GM13977 (cell line): Measurements from ENCODE around the gene GORASP2.

Experiments used
- DNase-seq: peaks from one replicate; pipeline ENCODE4 v3.0.0; 2012; ENCODE audit warnings: low spot score
- CTCF ChIP-seq: IDR thresholded peaks from 2 replicates; pipeline ENCODE4 v1.5.1; 2012; ENCODE audit warnings: mild to moderate bottlenecking, control low read depth; ENCODE audit not compliant: insufficient read depth; ENCODE audit errors: extremely low read depth, missing control alignments
- in situ Hi-C: fragments of 300-500 bp; cut with MboI; formaldehyde crosslinking; loops from one replicate; pipeline ENCODE4 v1.12.0; 2022; ENCODE audit warnings: low sequenced_read_pairs, low pct_unique_long_range_greater_than_20kb, mixed read lengths, inconsistent platforms; ENCODE audit not compliant: unreplicated experiment

Gene GORASP2

GRCh38 chr2:170991398-170992182 lies 62.5 kb downstream of the GORASP2 start:
- in situ Hi-C loops: loop anchor here (25.0 kb wide), 1 partner anchor 446 kb away; the partner anchor contains the start of genes DCAF17 and METTL8
- DNase-seq: no peak
- peak; percentile 22 for TF ChIP-seq CTCF

GRCh38 chr2:170996316-170996715 lies 67.3 kb downstream of the GORASP2 start:
- no peak for DNase-seq
- TF ChIP-seq CTCF: no peak
- in situ Hi-C loops: loop anchor here (25.0 kb wide), 1 partner anchor 441 kb away; the partner anchor contains the start of genes DCAF17 and METTL8

GRCh38 chr2:170997893-170998597 lies 69.0 kb downstream of the GORASP2 start:
- no peak for DNase-seq
- in situ Hi-C loops: loop anchor here (25.0 kb wide), 1 partner anchor 439 kb away; the partner anchor contains the start of genes DCAF17 and METTL8
- no peak for TF ChIP-seq CTCF

GRCh38 chr2:170999654-171000053 lies 70.6 kb downstream of the GORASP2 start:
- TF ChIP-seq CTCF: no peak
- in situ Hi-C loops: loop anchor here (25.0 kb wide), 1 partner anchor 438 kb away; the partner anchor contains the start of genes DCAF17 and METTL8

GRCh38 chr2:171004363-171004762 lies 75.3 kb downstream of the GORASP2 start:
- TF ChIP-seq CTCF: no peak
- no peak for DNase-seq
- in situ Hi-C loops: no loop called here

More at GRCh38 chr2:170999654-171000053, 70.6 kb downstream of the GORASP2 start:
- DNase-seq: no peak

GRCh38 chr2:171004833-171005232 lies 75.8 kb downstream of the GORASP2 start:
- no peak for DNase-seq
- no peak for TF ChIP-seq CTCF
- in situ Hi-C loops: no loop called here
